Spleen (tissue), 11 donors: Measurements from ENCODE around the gene ACY1. TPM values are rescaled to one million over a fixed set of nuclear protein-coding genes. Genes with fewer than 3 reads are reported as not detected.

Experiments used
- DNase-seq: peaks from one replicate; pipeline ENCODE4 v3.0.0-alpha.2; 2020
- H3K27ac ChIP-seq, 8 donors: fragments of 200-600 bp; sonication (generic) in 7 of 8; 1 replicate in 4 of 8; 2 replicates in 4 of 8; pipeline versions ENCODE4 v1.5.0 to v1.8.0; 2016 to 2021; ENCODE audit warnings: inconsistent platforms in 4 of 8, mild to moderate bottlenecking in 4 of 8, moderate library complexity in 1 of 8
- H3K27me3 ChIP-seq, 7 donors: fragments of 200-600 bp; sonication (generic) in 6 of 7; replicated peaks in 1 of 7; 1 replicate in 4 of 7; 2 replicates in 3 of 7; pipeline versions ENCODE4 v1.5.0 to v1.8.0; 2016 to 2021; ENCODE audit warnings: inconsistent platforms in 3 of 7, mild to moderate bottlenecking in 1 of 7
- H3K36me3 ChIP-seq, 6 donors: fragments of 200-600 bp; sonication (generic) in 5 of 6; 1 replicate in 4 of 6; 2 replicates in 2 of 6; pipeline versions ENCODE4 v1.5.0 to v1.8.0; 2016 to 2021; ENCODE audit warnings: inconsistent platforms in 2 of 6
- H3K4me1 ChIP-seq, 6 donors: fragments of 200-600 bp; sonication (generic) in 5 of 6; 1 replicate in 3 of 6; 2 replicates in 3 of 6; pipeline versions ENCODE4 v1.5.0 to v1.8.0; 2016 to 2021; ENCODE audit warnings: inconsistent platforms in 3 of 6
- H3K4me3 ChIP-seq, 8 donors: fragments of 200-600 bp; sonication (generic) in 7 of 8; 1 replicate in 4 of 8; 2 replicates in 4 of 8; pipeline versions ENCODE4 v1.5.0 to v1.8.0; 2016 to 2021; ENCODE audit warnings: inconsistent platforms in 4 of 8, mild to moderate bottlenecking in 4 of 8, moderate library complexity in 2 of 8
- H3K9me3 ChIP-seq, 8 donors: fragments of 200-600 bp; sonication (generic) in 7 of 8; 1 replicate in 4 of 8; 2 replicates in 4 of 8; pipeline versions ENCODE4 v1.5.0 to v1.8.0; 2016 to 2021; ENCODE audit warnings: inconsistent platforms in 4 of 8
- CTCF ChIP-seq, 11 experiments: fragments of 200-600 bp in 7 of 11; fragments of 450-650 bp in 4 of 11; sonication (generic) in 4 of 11; IDR thresholded peaks in 8 of 11; conservative IDR thresholded peaks in 3 of 11; 1 replicate in 7 of 11; 2 replicates in 4 of 11; pipeline versions ENCODE4 v1.4.0 to v1.8.0; 2016 to 2021; ENCODE audit warnings: antibody characterized with exemption in 11 of 11, inconsistent platforms in 4 of 11, mild to moderate bottlenecking in 1 of 11
- POLR2A ChIP-seq, 3 donors: fragments of 450-650 bp; IDR thresholded peaks; one replicate each; pipeline ENCODE4 v1.5.1; 2017; ENCODE audit warnings: antibody characterized with exemption in 3 of 3, mild to moderate bottlenecking in 1 of 3
- POLR2AphosphoS5 ChIP-seq, 3 donors: sonication (generic); formaldehyde crosslinking; IDR thresholded peaks; one replicate each; pipeline ENCODE4 v1.5.1; 2017; ENCODE audit warnings: antibody characterized with exemption in 3 of 3
- WGBS, 5 donors: extraction: QIAGEN DNeasy Blood & Tissue Kit in 3 of 5; methylation state at CpG; one replicate each; pipeline versions ENCODE4 v1.1.5 to v1.1.7; 2013 to 2018; 5-methylcytosine and 5-hydroxymethylcytosine counted together
- intact Hi-C: fragments of 100-400 bp; cut with DNase I; formaldehyde crosslinking; loops from one replicate; pipeline ENCODE4 v1.15.0; 2023; ENCODE audit warnings: low total_unique reads
- polyA plus RNA-seq, 3 donors: library from polyadenylated mRNA; stranded (reverse); fragments of 200-250 nt; gene quantifications; one replicate each; pipeline ENCODE4 v1.2.1, GENCODE V29; 2013
- total RNA-seq, 7 donors: library from RNA; depleted of rRNA in 3 of 7; stranded (reverse); fragments of >200 nt in 3 of 7; fragmentation: NEBNext Ultra II Directional in 4 of 7; extraction: Animal tissue kit (Norgen Biotek cat#: 25700) in 4 of 7; gene quantifications; one replicate each; pipeline versions ENCODE4 v1.1.0 to v1.2.1, GENCODE V29; 2016 to 2021
- donor health status: healthy with polysubstance abuse.
- donor health status: DM: no; HTN: no; CAD: no; lungs with moderate emphysema.
- donor health status: DM: no; HTN: no; CAD: no.
- donor health status: Bipolar disorder and iron deficiency.
- donor health status: healthy.
- donor health status: DM: no; HTN: no; CAD: no.
- donor health status: DM: yes; HTN: yes; CAD: no.

Gene ACY1
- total and polyA plus RNA-seq, 10 donors = 16.7 to 31.1 (median 28.2) TPM

- H3K27me3 ChIP-seq = no peaks in the 10 kb centered on the region
- no peaks in the 10 kb centered on the region for H3K36me3 ChIP-seq
- no peak for DNase-seq
- H3K4me3 ChIP-seq = no peak overlapping the region
- no peak overlapping the region for H3K27ac ChIP-seq
- H3K4me1 ChIP-seq = peaks cover 8 to 45% (median 22%) of the 10 kb centered on the region in 6 donors
- intact Hi-C loops = no loop called here
- no peaks in the 10 kb centered on the region for H3K9me3 ChIP-seq
- TF ChIP-seq POLR2AphosphoS5 (IDR thresholded peaks at IDR 0.05) = no peak
- 70 to 93% (median 78%) methylated on average over 6 to 12 of the region's 12 CpGs for WGBS, 5 donors
Measured at GRCh38 chr3:52028572-52028971, 45.2 kb downstream of the ACY1 start.

- DNase-seq = no peak
- H3K36me3 ChIP-seq = no peaks in the 10 kb centered on the region
- no peak overlapping the region for H3K4me3 ChIP-seq
- 73 to 81% (median 76%) methylated on average over 9 of the region's 9 CpGs for WGBS, 5 donors
- H3K4me1 ChIP-seq = peaks cover 3 to 40% (median 18%) of the 10 kb centered on the region in 6 donors
- H3K27ac ChIP-seq = no peak overlapping the region
- intact Hi-C loops = no loop called here
- H3K9me3 ChIP-seq = no peaks in the 10 kb centered on the region
- TF ChIP-seq POLR2A (IDR thresholded peaks at IDR 0.05) = no peak
- TF ChIP-seq POLR2AphosphoS5 (IDR thresholded peaks at IDR 0.05) = peak; percentile 58 to 76 (median 65)
- no peaks in the 10 kb centered on the region for H3K27me3 ChIP-seq
Measured at GRCh38 chr3:52029053-52029452, 45.7 kb downstream of the ACY1 start.

- Histone ChIP-seq H3K4me1 (peaks cover 0 to 35% (median 15%) of the 10 kb centered on the region in 6 donors), H3K27ac (no peak overlapping the region), H3K36me3 (no peaks in the 10 kb centered on the region), H3K9me3 (no peaks in the 10 kb centered on the region), H3K4me3 (no peak overlapping the region), H3K27me3 (no peaks in the 10 kb centered on the region)
- DNase-seq = no peak
- WGBS, 5 donors = 69 to 94% (median 82%) methylated on average over 10 of the region's 10 CpGs
- TF ChIP-seq POLR2AphosphoS5 (IDR thresholded peaks at IDR 0.05) = no peak
- no peak for TF ChIP-seq POLR2A (IDR thresholded peaks at IDR 0.05)
- no peak for TF ChIP-seq CTCF (IDR thresholded peaks at IDR 0.05 in 8 of 11, conservative IDR thresholded peaks at IDR 0.05 in 3 of 11)
- intact Hi-C loops = no loop called here
Measured at GRCh38 chr3:52029535-52029934, 46.2 kb downstream of the ACY1 start.

GRCh38 chr3:52030714-52031310 is 47.5 kb downstream of the ACY1 start:
- Histone ChIP-seq H3K27me3 (no peaks in the 10 kb centered on the region), H3K9me3 (no peaks in the 10 kb centered on the region), H3K27ac (no peak overlapping the region), H3K4me1 (peaks cover 0 to 23% (median 11%) of the 10 kb centered on the region in 6 donors), H3K36me3 (no peaks in the 10 kb centered on the region), H3K4me3 (no peak overlapping the region)
- TF ChIP-seq CTCF (IDR thresholded peaks at IDR 0.05 in 8 of 11, conservative IDR thresholded peaks at IDR 0.05 in 3 of 11) (no peak), POLR2A (IDR thresholded peaks at IDR 0.05) (no peak), POLR2AphosphoS5 (IDR thresholded peaks at IDR 0.05) (no peak)
- intact Hi-C loops = no loop called here
- 90 to 96% (median 91%) methylated on average over 11 of the region's 11 CpGs for WGBS, 5 donors
- no peak for DNase-seq

GRCh38 chr3:52031896-52032295 is 48.6 kb downstream of the ACY1 start:
- TF ChIP-seq CTCF (IDR thresholded peaks at IDR 0.05 in 8 of 11, conservative IDR thresholded peaks at IDR 0.05 in 3 of 11) = no peak
- TF ChIP-seq POLR2AphosphoS5 (IDR thresholded peaks at IDR 0.05) = no peak
- TF ChIP-seq POLR2A (IDR thresholded peaks at IDR 0.05) = no peak
- intact Hi-C loops = no loop called here
- WGBS, 5 donors = 89 to 96% (median 92%) methylated on average over 9 to 10 of the region's 10 CpGs

More at GRCh38 chr3:52031896-52032295, 48.6 kb downstream of the ACY1 start:
- Histone ChIP-seq H3K4me1 (peaks cover 0 to 18% (median 8%) of the 10 kb centered on the region in 6 donors), H3K27me3 (no peaks in the 10 kb centered on the region), H3K27ac (no peak overlapping the region), H3K9me3 (no peaks in the 10 kb centered on the region), H3K36me3 (no peaks in the 10 kb centered on the region), H3K4me3 (no peak overlapping the region)
- DNase-seq = no peak
